Right kidney (tissue), 1 donor: ENCODE results near the gene NXN.
"Not testable (repeated sequence)": the region's sequence is repeated elsewhere in the genome, so short reads cannot be mapped to it uniquely, and the experiment has no call there.

ENCODE experiments used
- DNase-seq: peaks from one replicate; pipeline ENCODE4 v3.0.0-alpha.2; 2016

Gene NXN

GRCh38 chr17:1007310-1008007, 27.9 kb upstream of the NXN start:
- no peak for DNase-seq

- no peak for DNase-seq
Observed at GRCh38 chr17:1006054-1006453, 26.5 kb upstream of the NXN start.

- no peak for DNase-seq
Observed at GRCh38 chr17:1005361-1005946, 25.9 kb upstream of the NXN start.

GRCh38 chr17:1004769-1005295, 25.3 kb upstream of the NXN start:
- no peak for DNase-seq

DNA sequence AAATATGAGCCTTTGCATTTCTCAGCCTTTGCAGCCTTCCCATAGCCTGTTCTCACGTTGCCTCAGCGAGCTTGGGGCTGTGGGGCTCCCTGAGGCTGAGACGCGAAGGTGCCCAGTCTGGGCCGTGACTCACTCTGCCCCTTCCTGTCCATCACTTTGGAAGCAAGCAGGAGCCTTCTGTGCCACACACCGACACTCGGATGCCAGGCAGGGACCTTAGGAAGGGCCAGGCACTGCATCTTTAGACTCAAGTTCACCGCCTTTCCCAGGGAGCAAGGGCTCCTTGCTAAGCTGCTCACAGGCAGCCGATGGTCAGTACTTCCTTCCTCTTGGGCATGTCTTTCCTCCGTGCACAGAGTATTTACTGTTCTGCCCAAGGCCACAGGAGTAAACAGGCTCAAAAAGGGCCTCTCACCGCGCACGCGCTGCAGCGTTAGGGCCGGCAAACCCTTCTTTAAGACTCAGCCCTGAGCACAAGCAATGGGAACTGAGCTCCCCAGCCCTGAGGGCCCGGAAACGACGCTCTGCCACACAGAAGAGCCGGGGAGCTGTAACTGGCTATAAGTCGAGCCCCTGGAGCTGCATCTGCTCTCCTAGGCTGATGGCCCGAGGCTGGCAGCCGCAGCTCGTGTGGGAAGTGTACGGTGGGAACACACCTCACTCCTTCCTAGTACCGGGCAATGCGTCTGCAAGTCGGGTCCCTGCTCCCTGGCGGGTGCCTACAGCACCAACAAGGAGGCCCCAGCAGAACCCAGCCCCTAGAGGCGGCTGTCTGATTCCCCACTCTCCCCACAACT, 24.6 kb upstream of the NXN start:
- DNase-seq, result no peak

DNA sequence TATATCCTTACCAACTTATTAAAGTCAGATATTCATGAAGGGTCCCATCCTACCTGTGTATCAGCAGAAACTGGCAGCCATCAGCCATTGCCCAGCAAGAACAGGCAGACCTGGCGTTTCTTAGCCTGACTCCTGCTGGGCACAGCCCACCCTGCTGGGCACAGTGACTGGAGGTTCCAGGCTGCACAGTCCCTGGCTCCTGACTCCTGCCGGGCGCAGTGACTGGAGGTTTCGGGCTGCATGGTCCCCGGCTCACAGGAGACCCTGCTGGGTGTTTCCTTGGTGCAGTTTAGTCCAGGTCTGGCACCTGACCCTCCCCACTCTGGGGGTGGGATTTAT, 24.0 kb upstream of the NXN start:
- no peak for DNase-seq

GRCh38 chr17:1002771-1003555, 23.4 kb upstream of the NXN start:
- DNase-seq, result no peak

- no peak for DNase-seq
Observed at GRCh38 chr17:1002412-1002753, 22.8 kb upstream of the NXN start.

DNA sequence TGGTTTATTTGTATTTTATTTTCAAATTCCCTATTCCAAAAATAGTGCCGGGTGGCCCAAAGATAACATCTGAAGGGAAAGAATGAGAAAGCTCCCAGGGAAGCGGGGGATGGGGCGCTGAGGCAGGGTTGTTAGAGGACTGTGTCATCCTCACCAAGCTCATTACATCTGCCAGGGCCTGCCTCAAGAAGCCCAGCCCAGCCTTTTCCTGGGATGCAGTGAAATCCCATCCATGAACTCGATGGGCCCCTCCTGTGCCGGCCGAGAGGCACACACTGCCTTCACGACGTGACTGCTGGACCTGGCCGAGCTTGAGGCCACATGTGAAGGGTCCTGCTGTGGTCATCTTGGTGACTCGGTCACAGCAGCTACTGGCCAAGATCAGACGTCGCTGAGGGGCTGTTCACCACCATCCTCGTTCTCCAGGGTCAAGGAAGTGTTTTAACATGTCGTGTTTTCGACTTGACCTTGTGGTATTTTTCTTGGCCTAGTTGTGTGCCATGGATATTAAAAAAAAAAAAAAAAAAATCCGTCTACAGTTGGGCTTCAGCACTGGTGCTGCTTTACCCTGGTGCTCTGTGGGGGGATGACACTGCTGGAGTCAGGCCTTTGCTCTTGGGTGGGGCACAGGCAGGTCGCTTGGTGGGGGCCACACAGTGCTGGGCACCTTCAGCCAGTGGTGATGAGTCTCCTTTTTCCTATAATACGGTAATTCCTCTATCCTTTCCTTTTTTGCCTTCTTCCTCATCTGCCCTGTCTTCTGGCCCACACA, 22.2 kb upstream of the NXN start:
- DNase-seq, result no peak

DNA sequence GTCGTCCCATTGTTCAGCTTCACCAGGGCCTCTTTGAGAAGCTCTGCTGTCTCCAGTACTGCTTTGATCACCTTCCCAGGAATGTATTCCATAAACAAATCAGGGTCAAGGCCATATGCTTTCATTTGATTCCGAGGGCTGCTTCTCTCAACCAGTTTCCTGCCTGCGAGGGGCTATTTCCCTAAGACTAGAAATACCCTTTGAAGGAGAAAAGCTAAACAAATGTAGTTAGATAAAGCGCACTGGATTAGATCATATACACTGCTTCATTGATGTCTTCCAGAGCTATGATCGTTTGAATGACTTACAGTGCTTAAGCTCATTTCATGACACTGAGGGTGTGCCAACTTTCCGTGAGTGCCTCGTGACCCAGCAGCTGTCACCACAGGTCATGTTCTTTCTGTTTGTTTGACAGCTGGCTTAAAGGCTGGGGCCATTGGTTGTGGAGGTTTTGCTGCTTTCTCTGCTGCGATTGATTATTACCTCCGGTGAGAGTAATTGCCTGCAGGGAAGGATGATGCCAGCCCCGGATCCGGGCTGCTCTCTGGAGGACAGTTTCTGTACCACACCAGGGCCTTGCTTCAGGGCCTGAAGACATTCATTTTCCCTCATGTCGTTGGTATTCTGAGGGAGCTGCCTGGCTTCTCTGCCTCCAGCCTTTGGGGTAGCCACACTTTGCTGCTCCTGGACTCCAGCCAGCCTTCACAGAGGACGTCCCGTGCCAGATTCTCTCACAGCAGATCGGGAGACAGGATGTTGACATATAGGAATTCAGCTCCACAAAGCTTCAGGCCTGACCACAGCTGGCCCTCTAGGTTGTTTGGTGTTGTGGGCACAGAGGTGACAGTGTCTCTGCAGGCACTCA, 21.3 kb upstream of the NXN start:
- DNase-seq, result no peak

DNA sequence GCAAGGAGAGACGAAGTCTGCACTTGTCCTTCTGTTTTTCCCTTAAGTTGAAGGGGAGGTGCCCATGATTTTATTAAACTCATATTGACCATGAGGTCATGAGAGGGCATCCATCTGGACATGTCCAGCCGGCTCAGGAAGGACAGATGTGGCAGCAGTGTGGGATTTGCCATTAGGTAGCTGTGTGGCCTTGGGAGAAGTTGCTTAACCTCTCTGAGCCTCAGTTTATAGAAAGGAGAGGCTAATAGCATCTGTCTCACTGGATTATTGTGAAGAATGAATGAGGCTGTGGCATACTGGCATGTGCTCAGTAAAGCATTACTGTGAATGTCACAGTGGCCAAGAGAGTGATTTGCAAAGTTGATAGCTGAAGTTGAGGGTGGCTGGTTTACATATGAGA, 18.5 kb upstream of the NXN start:
- no peak for DNase-seq

GRCh38 chr17:996554-997344, 17.2 kb upstream of the NXN start, which contains the start of gene TIMM22:
TSS of gene TIMM22 (plus strand) at chr17:997129. CDS start at chr17:997143, 14 bp downstream.
- peak; percentile 100 for DNase-seq

- not testable (repeated sequence) for DNase-seq
Observed at GRCh38 chr17:995324-995723, 15.7 kb upstream of the NXN start.

DNA sequence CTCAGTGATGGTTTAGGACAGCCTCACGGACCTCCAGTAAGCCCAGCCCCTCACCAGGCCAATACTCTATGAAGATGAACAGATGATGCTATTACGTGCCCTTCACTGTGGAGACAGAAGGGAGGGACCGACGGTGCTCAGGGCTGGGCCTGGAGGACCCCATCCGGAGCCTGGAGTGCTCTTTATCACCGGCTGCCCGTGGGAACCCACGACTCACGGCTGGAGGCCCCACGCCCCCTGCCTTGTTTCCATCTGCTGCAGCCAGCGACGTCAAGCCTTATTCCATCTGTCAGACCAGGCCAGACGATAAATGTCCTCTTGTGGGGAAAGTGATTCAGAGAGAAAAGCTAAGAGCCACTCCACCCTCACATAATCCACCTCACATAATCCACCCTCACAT, 13.4 kb upstream of the NXN start:
- no peak for DNase-seq

- DNase-seq, result no peak
Observed at GRCh38 chr17:988561-988960, 9.0 kb upstream of the NXN start.

DNA sequence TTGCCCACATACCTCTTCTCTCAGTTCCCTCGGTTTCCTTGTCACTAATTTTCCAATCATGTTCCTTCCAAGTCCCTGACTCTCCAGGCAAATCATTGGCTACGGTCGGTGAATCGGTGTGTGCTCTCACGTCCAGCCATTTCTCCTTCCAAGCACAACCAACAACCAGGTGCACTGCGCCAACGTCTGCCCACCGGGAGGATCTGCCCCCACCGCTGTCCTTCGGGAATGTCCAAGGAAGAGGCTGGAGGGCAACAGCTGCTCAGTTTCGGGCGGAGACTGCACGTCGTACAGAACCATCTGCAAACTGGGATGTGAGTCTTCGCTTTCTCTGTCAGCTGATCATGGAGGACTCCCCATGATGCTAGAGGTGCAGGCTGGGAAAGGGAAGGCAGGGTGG, 8.4 kb upstream of the NXN start:
- no peak for DNase-seq

DNA sequence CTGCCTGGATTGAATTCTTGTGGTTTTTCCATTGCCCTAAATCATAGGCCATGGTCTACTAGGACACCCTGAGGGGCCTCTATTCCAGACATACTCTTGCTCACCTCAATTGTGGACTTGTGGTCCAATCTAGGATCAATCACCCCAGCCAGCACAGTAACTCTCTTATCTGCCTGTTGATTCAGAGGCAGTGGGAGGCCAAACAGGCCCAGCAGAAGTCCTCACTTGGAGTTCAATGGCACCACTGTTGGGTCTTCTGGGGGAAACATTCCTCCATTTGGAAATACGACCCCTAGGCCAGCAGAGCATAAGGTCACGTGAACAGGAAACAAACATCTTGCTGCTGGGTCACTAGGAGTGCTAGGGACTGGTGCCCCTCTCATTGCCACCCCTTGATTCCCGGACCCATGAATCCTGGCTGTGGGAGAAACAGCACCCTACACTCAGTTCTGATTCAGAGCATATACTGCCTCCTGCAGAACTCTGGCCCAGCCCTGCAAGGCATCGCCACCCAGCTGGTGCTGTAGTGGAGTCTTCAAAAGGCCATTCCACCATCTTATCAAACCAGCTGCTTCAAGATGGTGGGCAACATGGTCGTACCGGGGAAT, 6.8 kb upstream of the NXN start:
- DNase-seq, result no peak

DNA sequence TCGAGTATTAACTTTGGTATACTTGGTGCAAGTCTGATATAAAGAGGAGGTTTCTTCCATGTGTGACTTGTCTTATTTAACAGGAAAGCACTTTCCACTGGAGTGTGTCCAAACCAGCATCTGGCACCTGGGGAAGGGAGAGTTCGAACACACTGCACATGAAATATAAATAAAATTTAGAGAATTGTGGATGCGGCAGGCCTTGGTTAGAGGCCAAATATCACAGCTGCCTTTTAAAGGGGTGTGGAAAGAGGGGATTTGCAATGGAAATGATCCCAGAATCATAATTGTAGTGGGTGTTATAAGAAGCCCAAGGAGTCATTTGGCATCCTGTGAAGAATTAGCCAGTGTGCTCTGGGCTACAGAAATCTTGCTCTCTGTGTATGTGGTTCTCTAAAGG, 4.3 kb upstream of the NXN start:
- DNase-seq, result no peak

- no peak for DNase-seq
Observed at GRCh38 chr17:981292-981658, 1.7 kb upstream of the NXN start.
